ENCODE results near the gene ABHD2.
"Not testable (repeated sequence)": the region's sequence is repeated elsewhere in the genome, so short reads cannot be mapped to it uniquely, and the experiment has no call there.

Gene ABHD2

DNA sequence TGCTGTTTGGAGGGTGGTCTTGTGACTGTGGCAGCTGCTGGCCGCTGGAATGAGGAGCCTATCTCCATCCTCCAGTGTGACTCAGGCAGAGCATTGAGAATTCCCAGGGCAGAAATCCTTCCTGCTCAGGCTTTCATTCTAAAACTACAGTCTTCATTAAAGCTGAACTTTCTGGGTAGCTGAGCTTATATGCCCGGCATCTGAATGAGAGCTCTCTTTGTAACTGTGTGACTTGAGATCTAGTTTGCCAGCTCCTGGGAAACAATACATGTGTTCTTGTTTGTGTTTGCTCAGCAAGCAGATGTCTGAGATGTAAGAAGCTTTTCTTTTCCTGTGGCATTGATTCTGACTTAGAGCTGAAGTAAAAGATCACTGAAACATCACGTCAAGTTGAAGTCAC lies 110.7 kb downstream of the ABHD2 start:
- no peak for DNase-seq

DNA sequence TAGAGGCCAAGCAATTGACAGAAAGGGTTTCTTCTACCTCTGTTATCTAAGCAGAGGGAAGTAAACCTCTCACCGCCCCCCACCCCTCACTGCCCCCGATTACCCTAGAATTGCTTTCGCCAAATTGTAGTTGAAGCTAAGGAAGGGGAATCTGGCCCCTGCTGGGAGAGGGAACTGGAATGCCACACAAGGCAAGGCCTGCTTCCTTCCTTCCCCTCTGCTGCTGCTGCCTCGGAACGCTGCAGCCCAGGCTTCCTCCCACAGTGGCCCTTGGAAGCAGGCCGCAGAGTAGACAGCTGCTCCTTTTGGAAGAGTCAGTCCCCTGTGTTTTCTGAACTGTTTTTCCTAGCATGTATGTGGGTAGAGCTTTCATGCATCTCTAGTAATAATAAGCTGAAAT lies 111.5 kb downstream of the ABHD2 start:
- DNase-seq, result no peak

DNA sequence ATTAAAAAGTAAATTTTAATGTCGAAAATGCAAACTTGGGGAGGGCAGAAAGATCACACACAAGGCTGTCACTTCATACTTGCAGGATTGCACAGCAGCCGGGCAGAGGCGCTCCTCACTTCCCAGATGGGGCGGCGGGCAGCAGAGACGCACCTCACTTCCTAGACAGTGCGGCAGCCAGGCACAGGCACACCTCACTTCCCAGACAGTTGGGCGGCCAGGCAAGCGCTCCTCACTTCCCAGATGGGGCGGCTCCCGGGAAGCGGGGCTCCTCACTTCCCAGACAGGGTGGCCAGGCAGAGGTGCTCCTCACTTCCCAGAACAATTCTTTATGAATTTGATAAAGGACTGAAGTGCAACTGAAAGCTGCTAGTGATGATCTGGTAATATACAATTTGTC lies 111.9 kb downstream of the ABHD2 start:
- DNase-seq, result no peak

DNA sequence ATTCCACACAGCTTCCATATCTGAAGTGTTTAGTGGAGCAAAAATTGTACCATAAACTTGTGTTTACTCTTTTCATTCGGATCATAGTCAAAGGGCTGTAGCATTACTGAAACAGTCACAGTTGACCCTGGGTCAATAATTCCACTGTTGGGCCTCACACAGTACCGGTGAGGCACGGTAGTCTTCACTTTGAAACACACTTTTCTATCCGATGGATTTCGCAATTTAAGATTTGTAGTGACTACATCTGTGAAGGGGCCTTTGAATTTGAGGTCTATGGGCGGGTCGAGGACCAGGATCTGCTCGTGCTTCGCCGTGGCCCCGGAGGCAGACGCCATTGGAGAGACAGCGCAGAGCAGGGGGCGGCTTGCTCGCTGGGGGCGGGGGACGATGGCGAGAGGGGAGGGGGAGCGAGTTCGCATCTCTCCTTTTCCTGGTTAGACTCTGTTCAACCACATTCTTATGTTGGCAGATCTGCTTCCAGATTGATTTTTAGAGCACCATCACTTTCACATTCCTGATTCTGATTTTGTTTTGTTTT lies 113.3 kb downstream of the ABHD2 start:
- DNase-seq, result no peak

DNA sequence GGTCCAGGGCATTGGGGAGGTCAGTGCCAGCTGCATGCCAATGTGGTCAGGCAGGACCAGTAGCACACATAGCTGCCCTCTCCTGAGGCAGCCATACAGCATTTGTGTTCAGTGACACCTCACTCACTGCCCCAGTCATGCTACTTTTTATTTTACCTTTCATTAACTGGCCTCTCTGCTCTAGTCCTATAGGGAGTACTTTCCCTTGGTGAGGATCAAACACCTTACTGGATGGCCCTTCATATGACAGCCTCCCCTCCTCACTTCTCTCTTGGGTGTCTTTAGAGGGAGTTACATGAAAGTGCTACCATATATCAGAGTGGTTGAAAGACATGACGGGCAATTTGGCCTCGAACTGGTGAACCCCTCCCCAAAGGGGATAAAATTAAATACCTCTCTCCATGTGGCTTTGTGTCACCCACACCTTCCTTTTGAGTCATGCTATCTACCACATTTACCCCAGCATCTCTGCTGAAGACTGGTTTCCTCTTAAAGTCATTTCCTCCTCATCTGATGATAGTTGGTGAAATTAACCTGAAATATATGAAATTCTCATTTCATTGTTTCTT lies 115.5 kb downstream of the ABHD2 start:
- DNase-seq, result no peak

DNA sequence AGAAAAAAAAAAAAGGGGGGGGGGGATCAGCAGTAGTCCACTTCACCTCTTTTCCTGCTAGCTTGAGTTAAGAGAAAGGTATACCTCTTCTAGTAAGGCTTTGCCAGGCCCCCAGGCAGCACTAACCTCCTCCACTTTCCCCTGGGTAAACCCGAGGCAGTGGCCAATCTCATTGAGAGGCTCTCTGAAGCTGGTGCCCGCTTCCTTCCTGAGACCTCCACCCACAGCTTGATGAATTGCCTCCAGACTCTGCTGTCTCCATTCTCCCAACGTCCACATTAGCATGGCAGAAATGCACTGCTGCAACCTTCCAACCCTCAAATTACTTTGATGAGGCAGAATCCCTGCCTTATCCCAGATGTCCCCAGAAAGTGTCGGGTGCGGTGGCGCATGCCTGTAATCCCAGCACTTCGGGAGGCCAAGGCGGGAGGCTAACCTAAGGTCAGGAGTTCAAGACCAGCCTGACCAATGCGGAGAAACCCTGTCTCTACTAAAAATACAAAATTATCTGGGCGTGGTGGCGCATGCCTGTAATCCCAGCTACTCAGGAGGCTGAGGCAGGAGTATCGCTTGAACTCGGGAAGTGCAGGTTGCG lies 117.8 kb downstream of the ABHD2 start:
- no peak for DNase-seq

DNA sequence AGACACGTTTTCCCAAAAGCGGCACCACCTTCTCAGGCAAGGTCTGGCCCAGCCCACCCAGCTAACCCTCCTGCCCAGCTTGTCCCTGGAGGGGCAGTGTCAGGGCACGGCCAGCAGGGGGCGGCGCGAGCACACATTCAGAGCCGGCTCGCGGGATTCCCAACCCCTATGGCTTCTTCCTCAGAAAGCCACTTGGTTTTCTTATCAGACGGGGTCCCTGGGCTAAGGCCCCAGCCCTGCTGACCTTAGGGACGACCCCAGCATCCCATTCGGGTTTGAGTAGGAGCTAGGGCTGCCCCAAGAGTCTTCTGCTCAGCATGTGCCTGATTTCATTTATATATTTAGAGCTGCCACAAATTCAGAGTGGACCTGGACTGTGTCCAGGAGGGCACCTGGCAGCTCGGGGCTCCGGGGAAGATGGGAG lies 118.7 kb downstream of the ABHD2 start:
- DNase-seq, result peak in 1 of 2 experiments; percentile 52

DNA sequence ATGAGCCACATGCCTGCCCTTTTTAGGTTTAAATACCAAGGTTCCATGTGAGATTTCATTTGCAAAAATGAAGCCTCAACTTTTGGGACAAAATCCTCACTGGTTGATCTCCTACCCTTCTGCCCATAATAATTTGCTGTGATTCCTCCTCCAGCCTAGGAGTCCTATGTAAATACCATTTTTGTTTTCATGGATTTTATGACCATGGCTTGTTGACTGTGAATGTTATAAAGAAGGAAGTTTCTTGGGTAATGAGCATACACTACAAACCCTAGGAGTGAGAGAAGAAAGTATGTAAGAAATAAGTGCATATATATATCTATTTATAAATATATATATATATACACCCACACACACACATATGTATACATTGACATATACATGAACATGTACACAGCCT lies 120.0 kb downstream of the ABHD2 start:
- DNase-seq, result no peak

DNA sequence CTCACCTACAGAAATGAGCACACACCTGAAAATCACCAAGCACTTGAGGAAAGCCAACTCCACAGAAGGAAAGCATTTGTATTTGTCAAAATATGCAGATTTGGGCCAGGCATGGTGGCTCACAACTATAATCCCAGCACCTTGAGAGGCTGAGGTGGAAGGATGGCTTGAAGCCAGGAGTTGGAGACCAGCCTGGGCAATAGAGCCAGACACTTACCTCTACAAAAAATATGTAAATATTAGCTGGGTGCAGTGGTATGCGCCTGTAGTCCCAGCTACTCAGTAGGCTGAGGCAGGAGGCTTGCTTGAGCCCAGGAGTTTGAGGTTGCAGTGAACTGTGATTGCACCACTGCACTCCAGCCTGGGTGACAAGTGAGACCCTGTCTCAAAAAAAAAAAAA lies 120.8 kb downstream of the ABHD2 start:
- DNase-seq, result no peak

DNA sequence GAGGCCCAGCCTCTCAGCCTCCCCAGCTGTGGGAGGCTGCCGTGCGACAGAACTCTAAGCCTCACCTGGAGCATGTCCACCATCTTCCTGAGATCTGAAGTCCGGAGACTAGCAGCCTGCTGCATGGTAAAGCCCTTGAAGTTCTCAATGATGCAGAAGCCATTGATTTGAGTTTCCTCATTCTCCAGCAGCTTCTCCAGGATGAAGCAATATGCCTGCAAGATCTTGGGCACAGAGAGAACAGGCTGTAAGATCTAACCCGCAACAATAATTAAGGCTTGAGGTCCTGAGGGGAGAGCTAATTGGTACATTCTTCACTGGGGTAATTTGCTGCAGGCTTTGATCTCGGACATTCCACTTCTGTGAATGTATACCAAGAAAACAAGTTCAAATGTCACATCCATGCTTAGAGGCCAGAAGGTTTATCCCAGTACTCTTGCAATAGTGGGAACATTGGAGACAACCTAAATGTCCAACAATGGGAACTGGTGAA lies 123.5 kb downstream of the ABHD2 start:
- no peak for DNase-seq

DNA sequence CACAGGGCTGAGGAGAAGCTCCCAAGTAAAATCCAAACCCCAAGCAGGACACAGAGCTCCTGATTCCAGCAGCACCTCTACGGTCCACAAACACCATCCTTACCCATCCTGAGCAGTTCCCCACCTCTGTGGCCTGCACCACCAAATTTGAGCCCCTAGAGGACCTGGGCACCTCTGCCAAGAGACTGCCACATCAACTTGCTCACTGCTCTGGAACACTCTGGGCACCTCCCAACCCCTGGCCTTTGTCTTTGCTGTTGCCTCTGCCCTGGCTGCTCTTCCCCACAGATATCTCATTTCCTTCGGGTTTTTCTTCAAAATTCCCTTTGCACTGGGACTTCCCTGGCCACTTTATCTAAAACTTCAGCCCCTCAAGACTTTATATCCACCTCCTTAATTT lies 127.4 kb downstream of the ABHD2 start:
- no peak for DNase-seq

DNA sequence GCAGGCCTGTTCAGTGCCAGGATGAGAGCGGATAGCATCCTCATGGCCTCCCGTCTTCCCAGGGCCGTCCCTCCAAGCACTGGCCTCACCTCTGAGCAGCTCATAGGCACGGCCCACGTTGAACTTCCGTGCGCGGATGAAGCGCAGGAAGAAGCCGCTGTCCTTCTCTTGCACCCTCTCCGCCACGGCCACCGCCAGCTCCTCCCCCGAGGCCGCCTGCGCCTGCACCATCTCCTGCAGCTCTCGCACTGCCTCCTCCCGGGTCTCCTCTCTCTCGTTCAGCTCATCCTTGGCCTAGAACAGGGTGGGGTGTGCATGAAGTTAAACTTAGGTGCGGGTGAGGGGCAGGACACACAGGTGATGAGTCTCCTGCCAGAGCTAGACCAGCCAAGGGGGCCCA lies 128.8 kb downstream of the ABHD2 start:
- no peak for DNase-seq

DNA sequence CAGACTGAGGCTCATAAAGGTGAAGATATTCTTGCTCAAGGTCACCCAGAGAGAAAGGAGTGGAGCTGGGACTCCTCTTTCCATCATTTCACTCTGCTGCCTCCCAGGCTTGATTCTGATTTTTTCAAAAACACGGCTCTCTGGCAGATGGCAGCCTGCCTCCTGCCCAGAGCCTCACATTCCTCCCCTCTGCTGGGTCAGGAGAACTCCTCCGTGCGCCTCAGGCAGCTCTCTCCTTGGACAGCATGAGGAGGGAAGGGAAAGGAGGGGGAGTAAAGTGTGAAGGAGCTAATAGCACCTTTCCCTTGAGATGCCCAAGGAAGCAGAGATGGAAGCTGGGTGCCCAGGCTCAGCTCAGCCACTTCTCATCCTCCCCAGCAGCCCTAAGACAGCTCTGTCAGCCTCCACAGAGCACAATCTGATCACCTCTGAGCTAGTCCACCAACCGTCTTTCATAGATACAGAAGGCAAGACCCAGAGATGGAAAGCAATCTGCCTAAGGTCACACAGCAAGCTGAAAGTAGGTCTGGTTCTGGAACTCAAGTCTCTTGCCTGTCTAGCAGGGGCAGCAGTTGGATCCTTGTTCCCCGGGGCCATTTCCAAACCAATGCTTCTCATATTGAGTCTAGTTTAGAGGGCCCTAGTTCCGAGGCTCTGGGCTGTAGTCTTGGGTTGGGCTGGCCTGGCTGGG lies 129.6 kb downstream of the ABHD2 start:
- DNase-seq, result no peak

DNA sequence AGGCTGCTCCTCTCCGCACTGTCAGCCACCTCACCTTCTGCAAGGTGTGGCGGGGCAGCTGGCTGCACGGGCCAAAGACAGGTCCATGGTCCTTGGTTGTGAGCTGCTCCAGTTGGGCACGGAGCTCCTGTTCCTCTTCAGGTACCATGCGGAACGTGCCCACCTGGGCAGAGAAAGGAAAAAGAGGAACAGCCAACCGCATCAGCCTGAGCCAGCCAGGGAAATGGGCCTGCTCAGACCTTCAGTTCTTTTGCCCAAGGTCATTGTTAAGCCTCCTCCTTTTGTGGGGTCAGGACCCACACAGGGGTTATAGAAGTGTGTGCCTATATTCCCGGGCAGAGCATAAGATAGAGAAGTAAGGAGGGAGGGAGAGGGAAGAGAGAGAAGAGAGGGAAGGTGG lies 130.3 kb downstream of the ABHD2 start:
- no peak for DNase-seq

DNA sequence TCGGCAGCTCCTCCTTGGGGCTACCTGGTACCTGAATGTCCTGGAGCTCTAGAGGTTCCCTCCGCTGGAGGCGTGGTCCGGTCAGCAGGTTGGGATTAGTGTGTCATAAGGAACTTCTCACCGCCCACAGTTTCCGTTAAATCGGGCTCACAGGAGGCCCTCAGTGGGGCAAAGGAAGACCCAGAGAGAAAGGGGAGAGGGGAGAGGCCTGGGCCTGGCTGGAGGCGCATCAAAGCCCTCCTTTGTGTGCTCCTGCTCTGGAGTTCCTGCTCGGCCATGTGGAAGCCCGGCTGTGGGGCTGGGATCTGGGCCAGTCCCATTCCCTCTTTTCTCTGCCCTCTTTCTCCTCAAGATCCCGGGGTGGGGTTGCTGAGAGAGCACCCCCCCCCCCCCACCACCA lies 133.3 kb downstream of the ABHD2 start, which contains the start of gene RLBP1:
RLBP1 (minus strand) TSS at position 37 of the 400 bp plus-strand sequence. CDS start 2,604 bp downstream, outside the sequence.
- no peak for DNase-seq

DNA sequence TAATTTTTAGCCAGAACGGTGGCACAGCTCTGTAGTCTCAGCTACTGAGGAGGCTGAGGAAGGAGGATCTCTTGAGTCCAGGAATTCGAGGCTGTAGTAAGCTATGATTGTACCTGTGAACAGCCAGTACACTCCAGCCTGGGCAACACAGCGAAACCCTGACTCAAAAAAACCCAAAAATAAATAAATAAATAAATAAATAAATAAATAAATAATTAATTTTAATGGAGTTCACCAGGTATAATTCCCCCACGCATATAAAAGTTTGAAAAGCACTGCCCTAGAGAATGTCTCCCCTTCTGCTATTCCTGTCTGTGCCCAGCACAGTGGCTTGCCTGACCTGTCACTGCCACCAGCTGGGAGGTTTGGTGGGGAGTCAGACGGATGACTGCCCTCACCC lies 137.3 kb downstream of the ABHD2 start:
- no peak for DNase-seq

DNA sequence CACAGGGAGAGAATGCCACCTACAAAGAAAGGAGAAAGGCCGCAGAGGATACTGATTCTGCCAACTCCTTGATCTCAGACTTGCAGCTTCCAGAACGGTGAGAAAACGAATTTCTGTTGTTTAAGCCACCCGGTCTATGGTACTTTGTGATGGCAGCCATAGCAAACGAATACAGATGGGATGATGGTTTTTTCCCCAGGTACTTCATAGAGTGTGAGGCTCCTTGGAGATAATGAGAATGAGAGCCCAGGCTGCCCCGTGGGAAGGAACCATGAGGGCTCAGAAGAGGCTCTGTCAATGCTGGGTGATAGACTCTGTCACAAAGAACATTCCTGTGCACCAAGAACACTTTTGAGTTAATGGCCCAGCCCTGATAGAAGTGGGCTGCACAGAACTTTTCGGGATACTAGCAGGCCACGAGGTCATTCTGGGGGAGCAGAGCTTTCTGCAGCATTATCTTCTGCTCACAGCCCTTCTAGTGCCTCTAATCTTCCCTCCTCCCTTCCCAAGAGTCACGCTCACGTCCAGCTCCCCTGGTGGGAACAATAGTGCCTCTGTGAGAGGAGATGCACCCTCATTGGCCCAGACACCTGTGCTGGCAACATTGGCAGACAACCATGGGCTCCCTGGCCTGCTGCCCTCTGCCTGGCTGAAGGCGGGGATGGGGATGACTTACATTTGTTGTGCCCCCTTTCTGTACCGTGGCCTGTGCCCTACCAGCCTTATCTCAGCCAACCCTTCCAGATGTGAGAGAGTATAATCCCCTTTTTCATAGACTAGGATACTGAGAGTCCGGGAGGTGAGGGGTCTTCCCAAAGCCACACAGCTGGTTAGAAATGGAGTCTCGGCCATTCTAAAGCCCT lies 138.3 kb downstream of the ABHD2 start:
- no peak for DNase-seq

DNA sequence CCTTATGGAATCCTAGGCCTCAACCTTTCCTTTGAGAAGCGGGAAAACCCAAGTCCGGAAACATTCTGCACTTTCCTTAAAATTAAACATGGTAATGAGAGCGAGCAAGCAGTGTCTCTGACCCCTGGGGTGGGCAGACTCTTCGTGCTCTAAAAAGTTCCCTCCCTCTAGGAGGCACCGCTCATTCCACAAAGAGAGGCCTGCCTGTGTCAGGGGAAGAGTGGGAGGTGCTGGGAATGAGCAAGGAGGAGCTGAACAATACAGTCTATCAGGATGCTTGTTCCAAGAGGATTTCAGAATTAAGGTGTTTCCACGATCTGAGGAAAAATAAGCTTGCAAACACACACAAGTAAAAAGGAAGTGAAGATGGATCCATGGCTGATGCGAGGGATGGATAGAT lies 139.2 kb downstream of the ABHD2 start:
- DNase-seq, result no peak

DNA sequence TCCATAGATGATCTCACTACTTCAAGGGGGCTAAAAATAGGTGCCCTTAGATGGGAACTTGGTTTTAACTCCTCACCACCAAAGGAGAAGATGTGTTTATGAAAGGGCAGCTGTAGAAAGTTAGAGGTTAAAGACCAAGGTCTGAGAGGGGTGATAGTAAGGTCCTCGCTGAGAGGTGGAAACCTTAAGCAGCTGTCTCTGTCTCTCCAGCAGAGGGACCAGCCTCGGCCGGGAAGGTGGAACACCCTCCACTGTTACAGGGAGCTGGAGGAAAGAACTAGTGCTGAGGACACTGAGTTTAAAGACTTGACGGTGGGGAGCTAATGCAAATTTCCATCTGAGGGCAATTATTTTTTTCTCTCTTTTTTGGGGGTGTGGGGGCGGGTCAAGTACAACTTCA lies 142.0 kb downstream of the ABHD2 start:
- no peak for DNase-seq

DNA sequence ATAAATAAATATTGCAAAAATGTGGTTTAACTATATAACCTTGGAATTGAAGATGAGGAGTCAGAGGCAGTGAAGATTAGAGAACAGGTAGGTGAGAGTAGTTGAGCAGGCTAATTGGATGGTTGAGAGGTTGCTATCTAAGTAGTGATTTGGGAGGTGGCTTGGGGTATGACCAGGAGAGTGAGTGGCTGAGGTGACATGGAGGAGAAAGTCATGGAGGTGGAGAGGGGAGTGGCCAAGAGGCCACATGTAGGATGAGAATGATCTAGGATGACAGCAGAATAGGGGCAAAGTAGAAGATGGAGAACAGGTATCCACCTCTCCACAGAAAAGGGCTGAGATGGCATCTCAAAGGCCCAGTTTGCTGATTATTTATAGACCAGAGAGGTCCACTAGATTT lies 143.6 kb downstream of the ABHD2 start:
- no peak for DNase-seq

DNA sequence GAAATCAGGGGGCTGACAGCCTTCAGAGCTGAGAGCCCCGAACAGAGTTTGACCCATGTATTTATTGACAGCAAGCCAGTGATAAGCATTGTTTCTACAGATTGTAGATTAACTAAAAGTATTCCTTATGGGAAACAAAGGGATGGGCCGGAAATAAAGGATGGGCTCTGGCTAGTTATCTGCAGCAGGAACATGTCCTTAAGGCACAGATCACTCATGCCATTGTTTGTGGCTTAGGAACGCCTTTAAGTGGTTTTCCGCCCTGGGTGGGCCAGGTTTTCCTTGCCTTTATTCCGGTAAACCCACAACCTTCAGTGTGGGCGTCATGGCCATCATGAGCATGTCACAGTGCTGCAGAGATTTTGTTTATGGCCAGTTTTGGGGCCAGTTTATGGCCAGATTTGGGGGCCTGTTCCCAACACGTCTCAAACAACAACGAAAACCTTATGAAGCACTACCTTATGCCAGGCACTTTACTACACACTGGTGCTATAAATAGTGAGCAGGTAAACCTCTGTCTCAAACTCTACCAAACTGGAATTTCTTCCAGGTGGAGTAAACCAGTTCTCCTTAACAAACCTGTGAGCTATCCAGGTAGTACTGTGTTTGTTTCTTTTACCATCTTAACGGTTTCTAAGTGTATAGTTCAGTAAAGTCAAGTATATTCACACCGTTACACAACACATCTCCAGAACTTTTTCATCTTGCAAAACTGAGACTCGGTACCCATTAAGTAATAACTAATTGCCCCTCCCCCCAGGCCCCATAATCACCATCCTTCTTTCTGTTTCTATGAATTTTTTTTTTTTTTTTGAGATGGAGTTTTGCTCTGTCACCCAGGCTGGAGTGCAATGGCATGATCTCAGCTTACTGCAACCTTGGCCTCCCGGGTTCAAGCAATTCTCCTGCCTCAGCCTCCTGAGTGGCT lies 151.9 kb downstream of the ABHD2 start:
- DNase-seq, result not testable (repeated sequence)

All from cerebellar nuclear complex (tissue), 1 donor.